H1 (cell line): ENCODE results near the gene UBTD2. TPM values are rescaled to one million over a fixed set of nuclear protein-coding genes. Genes with fewer than 3 reads are reported as not detected.

Experiments used
- EP300 ChIP-seq, 2 experiments: IDR thresholded peaks; 1 replicate in 1 of 2; 2 replicates in 1 of 2; pipeline ENCODE4 v1.6.1; 2011 to 2012; ENCODE audit warnings: low read depth in 2 of 2, low read length in 2 of 2, mild to moderate bottlenecking in 2 of 2, borderline replicate concordance in 1 of 2, inconsistent platforms in 1 of 2, moderate library complexity in 1 of 2
- SP2 ChIP-seq: IDR thresholded peaks from 2 replicates; pipeline ENCODE4 v1.6.1; 2012; ENCODE audit warnings: mild to moderate bottlenecking, low read length, inconsistent platforms
- polyA plus RNA-seq, 7 experiments: library from polyadenylated mRNA; depleted of rRNA in 3 of 7; stranded (reverse) in 5 of 7; unstranded in 2 of 7; fragments of >200 nt in 5 of 7; fragments of 200-250 nt in 2 of 7; gene quantifications; 1 replicate in 5 of 7; 2 replicates in 1 of 7; 4 replicates in 1 of 7; pipeline versions ENCODE4 v1.2.1 to v1.2.3, GENCODE V29; 2011 to 2013; ENCODE audit warnings: missing spikeins in 2 of 7, mixed read lengths in 2 of 7
- total RNA-seq: library from RNA; stranded (reverse); fragmentation: NEBNext Ultra II Directional; extraction: Animal tissue kit (Norgen Biotek cat#: 25700); gene quantifications from 2 replicates; pipeline ENCODE4 v1.2.1, GENCODE V29; 2021

Gene UBTD2
- total and polyA plus RNA-seq, 2 of the 8 experiments (the other 6 are each of a cell fraction or from before 2014, with no cell fraction given), result 14.5 to 39.2 TPM

- TF ChIP-seq EP300 (IDR thresholded peaks at IDR 0.05; ENCODE audit: borderline replicate concordance in 1 of 2, low read depth in 2 of 2, low read length in 2 of 2) (no peak), SP2 (no peak)
Observed at GRCh38 chr5:172235132-172235780, 48.3 kb downstream of the UBTD2 start (continued).
